H9 (cell line): ENCODE data around the gene EFTUD2. TPM values are rescaled to one million over a fixed set of nuclear protein-coding genes. Genes with fewer than 3 reads are reported as not detected.

Experiments used
- DNase-seq: peaks from one replicate; pipeline ENCODE4 v3.0.0-alpha.2; 2017
- H2AFZ ChIP-seq: one replicate; pipeline ENCODE4 v1.6.1; 2013; ENCODE audit warnings: mild to moderate bottlenecking, low read length, control low read depth, moderate library complexity
- H2AK5ac ChIP-seq: 2 replicates; pipeline ENCODE4 v1.6.1; 2013; ENCODE audit warnings: low read length, control low read depth, mixed read lengths; ENCODE audit not compliant: insufficient read length
- H2BK120ac ChIP-seq: one replicate; pipeline ENCODE4 v1.6.1; 2013; ENCODE audit warnings: low read depth, mild to moderate bottlenecking, low read length, control low read depth, inconsistent platforms; ENCODE audit not compliant: poor library complexity, severe bottlenecking
- H2BK12ac ChIP-seq: 2 replicates; pipeline ENCODE4 v1.6.1; 2013; ENCODE audit warnings: low read length, control low read depth, mixed read lengths, low read depth; ENCODE audit not compliant: insufficient read length
- H2BK15ac ChIP-seq: 2 replicates; pipeline ENCODE4 v1.6.1; 2013; ENCODE audit warnings: low read depth, low read length, control low read depth
- H2BK20ac ChIP-seq: one replicate; pipeline ENCODE4 v1.6.1; 2013; ENCODE audit warnings: low read depth, mild to moderate bottlenecking, low read length, control low read depth, inconsistent platforms; ENCODE audit not compliant: poor library complexity, severe bottlenecking
- H2BK5ac ChIP-seq: 2 replicates; pipeline ENCODE4 v1.6.1; 2013; ENCODE audit warnings: low read length, control low read depth, mixed read lengths; ENCODE audit not compliant: insufficient read length
- H3K14ac ChIP-seq: 2 replicates; pipeline ENCODE4 v1.6.1; 2013; ENCODE audit warnings: low read length, control low read depth; ENCODE audit not compliant: insufficient read depth
- H3K18ac ChIP-seq: 2 replicates; pipeline ENCODE4 v1.6.1; 2013; ENCODE audit warnings: low read depth, mild to moderate bottlenecking, mixed read lengths, low read length, control low read depth; ENCODE audit not compliant: insufficient read length
- H3K23ac ChIP-seq: 2 replicates; pipeline ENCODE4 v1.6.1; 2013; ENCODE audit warnings: low read length, control low read depth, mixed read lengths, low read depth; ENCODE audit not compliant: insufficient read length
- H3K23me2 ChIP-seq: 2 replicates; pipeline ENCODE4 v1.6.1; 2013; ENCODE audit warnings: low read depth, mild to moderate bottlenecking, mixed read lengths, low read length, control low read depth; ENCODE audit not compliant: insufficient read length, poor library complexity, severe bottlenecking
- H3K27ac ChIP-seq: 2 replicates; pipeline ENCODE4 v1.5.1; 2013; ENCODE audit warnings: low read length, control low read depth, mixed read lengths, low read depth; ENCODE audit not compliant: insufficient read length
- H3K27me3 ChIP-seq: 2 replicates; pipeline ENCODE4 v1.6.1; 2013; ENCODE audit warnings: low read length, control low read depth, inconsistent platforms; ENCODE audit not compliant: insufficient read depth
- H3K4ac ChIP-seq: 2 replicates; pipeline ENCODE4 v1.6.1; 2013; ENCODE audit warnings: low read depth, mild to moderate bottlenecking, control low read depth, inconsistent platforms, low read length, moderate library complexity
- H3K4me1 ChIP-seq: 2 replicates; pipeline ENCODE4 v1.6.1; 2013; ENCODE audit warnings: low read length, control low read depth, inconsistent platforms; ENCODE audit not compliant: insufficient read depth
- H3K4me2 ChIP-seq: 2 replicates; pipeline ENCODE4 v1.6.1; 2013; ENCODE audit warnings: low read length, control low read depth, mixed read lengths; ENCODE audit not compliant: insufficient read length, insufficient read depth
- H3K56ac ChIP-seq: 2 replicates; pipeline ENCODE4 v1.6.1; 2013; ENCODE audit warnings: low read depth, mild to moderate bottlenecking, mixed read lengths, low read length, control low read depth; ENCODE audit not compliant: insufficient read length
- H3K79me1 ChIP-seq: 2 replicates; pipeline ENCODE4 v1.6.1; 2013; ENCODE audit warnings: low read depth, mild to moderate bottlenecking, moderate library complexity, low read length, control low read depth, inconsistent platforms; ENCODE audit not compliant: insufficient read depth, poor library complexity, severe bottlenecking
- H3K79me2 ChIP-seq: 2 replicates; pipeline ENCODE4 v1.6.1; 2013; ENCODE audit warnings: low read length, control low read depth, inconsistent platforms; ENCODE audit not compliant: insufficient read depth
- H3K9ac ChIP-seq: 2 replicates; pipeline ENCODE4 v1.6.1; 2013; ENCODE audit warnings: low read length, control low read depth, mixed read lengths; ENCODE audit not compliant: insufficient read length; ENCODE audit errors: extremely low read depth
- H3K9me3 ChIP-seq: one replicate; pipeline ENCODE4 v1.6.1; 2013; ENCODE audit warnings: low read depth, low read length, inconsistent platforms; ENCODE audit not compliant: control insufficient read depth
- H3T11ph ChIP-seq: one replicate; pipeline ENCODE4 v1.6.1; 2013; ENCODE audit warnings: mild to moderate bottlenecking, low read length, control low read depth, inconsistent platforms
- H4K20me1 ChIP-seq: one replicate; pipeline ENCODE4 v1.6.1; 2013; ENCODE audit not compliant: control insufficient read depth, insufficient read length, insufficient read depth
- H4K5ac ChIP-seq: 2 replicates; pipeline ENCODE4 v1.6.1; 2013; ENCODE audit warnings: low read depth, mild to moderate bottlenecking, mixed read lengths, low read length, control low read depth; ENCODE audit not compliant: insufficient read length
- H4K8ac ChIP-seq: replicated peaks from 2 replicates; pipeline ENCODE4 v1.6.1; 2013; ENCODE audit warnings: low read length, control low read depth, mixed read lengths, low read depth; ENCODE audit not compliant: insufficient read length
- H4K91ac ChIP-seq: 2 replicates; pipeline ENCODE4 v1.6.1; 2013; ENCODE audit warnings: low read depth, mild to moderate bottlenecking, moderate library complexity, mixed read lengths, low read length, control low read depth; ENCODE audit not compliant: insufficient read length
- H3K27ac Mint-ChIP-seq, 3 experiments: 2 replicates in 2 of 3; 3 replicates in 1 of 3; pipeline ENCODE4 v1.8.0; 2020 to 2021; ENCODE audit warnings: mixed read lengths in 3 of 3, mild to moderate bottlenecking in 1 of 3, moderate library complexity in 1 of 3
- H3K27me3 Mint-ChIP-seq: 2 replicates; pipeline ENCODE4 v1.8.0; 2021; ENCODE audit warnings: low read depth, mild to moderate bottlenecking, moderate library complexity, mixed read lengths
- H3K36me3 Mint-ChIP-seq, 3 experiments: 2 replicates in 2 of 3; 3 replicates in 1 of 3; pipeline ENCODE4 v1.8.0; 2020 to 2021; ENCODE audit warnings: low read depth in 3 of 3, mixed read lengths in 3 of 3; ENCODE audit not compliant: insufficient read depth in 1 of 3
- H3K4me1 Mint-ChIP-seq, 2 experiments: 2 replicates each; pipeline ENCODE4 v1.8.0; 2020; ENCODE audit warnings: mixed read lengths in 2 of 2
- H3K4me3 Mint-ChIP-seq, 2 experiments: 2 replicates in 1 of 2; 3 replicates in 1 of 2; pipeline ENCODE4 v1.8.0; 2020 to 2021; ENCODE audit warnings: mild to moderate bottlenecking in 2 of 2, mixed read lengths in 2 of 2, moderate library complexity in 1 of 2
- H3K9me3 Mint-ChIP-seq, 2 experiments: 2 replicates in 1 of 2; 3 replicates in 1 of 2; pipeline ENCODE4 v1.8.0; 2020; ENCODE audit warnings: mild to moderate bottlenecking in 2 of 2, mixed read lengths in 2 of 2, moderate library complexity in 1 of 2
- CTCF ChIP-seq: fragments of 200-600 bp; sonication (generic); conservative IDR thresholded peaks from 3 replicates; pipeline ENCODE4 v1.8.0; 2021; ENCODE audit warnings: antibody characterized with exemption, mild to moderate bottlenecking
- WGBS: extraction: QIAGEN DNeasy Blood & Tissue Kit; methylation state at CpG from one replicate; pipeline ENCODE4 v1.1.7; 2013; ENCODE audit warnings: missing lambda C conversion rate, low lambda C conversion rate, mixed read lengths; ENCODE audit not compliant: insufficient read length; ENCODE audit errors: extremely low coverage; 5-methylcytosine and 5-hydroxymethylcytosine counted together
- total RNA-seq: library from RNA; stranded (reverse); gene quantifications from 2 replicates; pipeline ENCODE4 v1.2.1, GENCODE V29; 2021

EFTUD2 gene
- total RNA-seq, 1 experiment from 2014 or later = 150 TPM

GRCh38 chr17:44926821-44927525 is 27.7 kb upstream of the EFTUD2 start:
- H2BK15ac ChIP-seq = no peak overlapping the region
- Mint-ChIP-seq H3K4me1 (peaks cover 3 to 15% of the 10 kb centered on the region in 2 experiments; a peak in 1 of 4 replicates), H3K4me3 (no peak overlapping the region), H3K27ac (no peak overlapping the region; a peak in 1 of 7 replicates), H3K36me3 (peaks cover 41 to 70% (median 65%) of the 10 kb centered on the region in 3 experiments), H3K27me3 (peaks cover 3% of the 10 kb centered on the region), H3K9me3 (no peaks in the 10 kb centered on the region)
- DNase-seq = no peak
- no peak overlapping the region for H3K27ac ChIP-seq
- H3K4me2 ChIP-seq = no peak overlapping the region
- H4K91ac ChIP-seq = no peak overlapping the region
- no peak overlapping the region for H2AFZ ChIP-seq
- no peaks in the 10 kb centered on the region for H3K9me3 ChIP-seq
- no peak overlapping the region for H2BK120ac ChIP-seq
- H3K23ac ChIP-seq = no peak overlapping the region
- no CpG with 5 or more reads among the region's 15 CpGs for WGBS
- H3K4me1 ChIP-seq = no peaks in the 10 kb centered on the region
- no peak overlapping the region for H4K5ac ChIP-seq
- no peaks in the 10 kb centered on the region for H3K23me2 ChIP-seq
- H4K20me1 ChIP-seq = no peaks in the 10 kb centered on the region
- no peak overlapping the region for H2AK5ac ChIP-seq
- no peak overlapping the region for H3K18ac ChIP-seq
- H2BK20ac ChIP-seq = no peak overlapping the region
- no peak overlapping the region for H3K4ac ChIP-seq
- no peak overlapping the region for H3K14ac ChIP-seq
- no peak overlapping the region for H2BK5ac ChIP-seq
- no peak overlapping the region for H2BK12ac ChIP-seq
- no peaks in the 10 kb centered on the region for H3K27me3 ChIP-seq
- no peak overlapping the region for H3K56ac ChIP-seq
- no peak for TF ChIP-seq CTCF
- H3K79me2 ChIP-seq = no peaks in the 10 kb centered on the region
- H4K8ac ChIP-seq = no peak overlapping the region
- no peak overlapping the region for H3K9ac ChIP-seq
- no peaks in the 10 kb centered on the region for H3K79me1 ChIP-seq
- H3T11ph ChIP-seq = no peak overlapping the region
